DND-41 (cell line): ENCODE measurements around the gene CPN1.

Source experiments
- ATAC-seq: fragments of 200-7000 bp; cut with Tn5 transposase; 3 replicates; pipeline ENCODE4 v1.9.1; 2021; ENCODE audit warnings: low read depth; ENCODE audit not compliant: insufficient read depth
- DNase-seq: peaks from one replicate; pipeline ENCODE4 v3.0.0-alpha.2; 2020
- H2AFZ ChIP-seq: 2 replicates; pipeline ENCODE4 v1.6.0; 2012; ENCODE audit warnings: low read depth, low read length
- H3K27ac ChIP-seq: 2 replicates; pipeline ENCODE4 v1.5.1; 2012; ENCODE audit warnings: low read length, inconsistent platforms
- H3K27me3 ChIP-seq: fragments of 200-600 bp; sonication (generic); 2 replicates; pipeline ENCODE4 v1.6.0; 2012; ENCODE audit warnings: low read length, mild to moderate bottlenecking, inconsistent platforms; ENCODE audit not compliant: insufficient read depth, poor library complexity
- H3K36me3 ChIP-seq: 2 replicates; pipeline ENCODE4 v1.5.1; 2012; ENCODE audit warnings: low read length, inconsistent platforms; ENCODE audit not compliant: insufficient read depth
- H3K4me1 ChIP-seq: 2 replicates; pipeline ENCODE4 v1.5.1; 2012; ENCODE audit warnings: mild to moderate bottlenecking, low read length; ENCODE audit not compliant: insufficient read depth
- H3K4me2 ChIP-seq: 2 replicates; pipeline ENCODE4 v1.6.0; 2012; ENCODE audit warnings: mild to moderate bottlenecking, moderate library complexity, low read length, inconsistent platforms; ENCODE audit not compliant: insufficient read depth
- H3K4me3 ChIP-seq, 2 experiments: fragments of 200-600 bp in 1 of 2; shearing (Covaris generic) in 1 of 2; 2 replicates each; pipeline ENCODE4 v1.5.1; 2012 to 2016; ENCODE audit warnings: inconsistent platforms in 2 of 2, low read length in 2 of 2, mild to moderate bottlenecking in 2 of 2, low read depth in 1 of 2, moderate library complexity in 1 of 2
- H3K79me2 ChIP-seq: 2 replicates; pipeline ENCODE4 v1.6.0; 2012; ENCODE audit warnings: low read length, inconsistent platforms; ENCODE audit not compliant: insufficient read depth
- H3K9ac ChIP-seq: 2 replicates; pipeline ENCODE4 v1.6.0; 2012; ENCODE audit warnings: low read depth, mild to moderate bottlenecking, inconsistent platforms, low read length, moderate library complexity
- H3K9me3 ChIP-seq: 2 replicates; pipeline ENCODE4 v1.5.1; 2012; ENCODE audit warnings: low read length, moderate library complexity, mild to moderate bottlenecking, inconsistent platforms; ENCODE audit not compliant: insufficient read depth, severe bottlenecking
- H4K20me1 ChIP-seq: 2 replicates; pipeline ENCODE4 v1.6.0; 2012; ENCODE audit warnings: low read length; ENCODE audit not compliant: insufficient read depth
- EZH2 ChIP-seq: IDR thresholded peaks from 3 replicates; pipeline ENCODE4 v1.6.1; 2012; ENCODE audit warnings: borderline replicate concordance, low read depth, mild to moderate bottlenecking, moderate library complexity, low read length, inconsistent platforms; ENCODE audit not compliant: severe bottlenecking
- TF ChIP-seq, protein P1 (sequence below): IDR thresholded peaks from 2 replicates; pipeline ENCODE4 v1.5.1; 2012; ENCODE audit warnings: borderline replicate concordance, low read length, moderate library complexity, mild to moderate bottlenecking; ENCODE audit not compliant: poor library complexity, severe bottlenecking; ENCODE audit errors: extremely low read depth

Gene CPN1

DNA sequence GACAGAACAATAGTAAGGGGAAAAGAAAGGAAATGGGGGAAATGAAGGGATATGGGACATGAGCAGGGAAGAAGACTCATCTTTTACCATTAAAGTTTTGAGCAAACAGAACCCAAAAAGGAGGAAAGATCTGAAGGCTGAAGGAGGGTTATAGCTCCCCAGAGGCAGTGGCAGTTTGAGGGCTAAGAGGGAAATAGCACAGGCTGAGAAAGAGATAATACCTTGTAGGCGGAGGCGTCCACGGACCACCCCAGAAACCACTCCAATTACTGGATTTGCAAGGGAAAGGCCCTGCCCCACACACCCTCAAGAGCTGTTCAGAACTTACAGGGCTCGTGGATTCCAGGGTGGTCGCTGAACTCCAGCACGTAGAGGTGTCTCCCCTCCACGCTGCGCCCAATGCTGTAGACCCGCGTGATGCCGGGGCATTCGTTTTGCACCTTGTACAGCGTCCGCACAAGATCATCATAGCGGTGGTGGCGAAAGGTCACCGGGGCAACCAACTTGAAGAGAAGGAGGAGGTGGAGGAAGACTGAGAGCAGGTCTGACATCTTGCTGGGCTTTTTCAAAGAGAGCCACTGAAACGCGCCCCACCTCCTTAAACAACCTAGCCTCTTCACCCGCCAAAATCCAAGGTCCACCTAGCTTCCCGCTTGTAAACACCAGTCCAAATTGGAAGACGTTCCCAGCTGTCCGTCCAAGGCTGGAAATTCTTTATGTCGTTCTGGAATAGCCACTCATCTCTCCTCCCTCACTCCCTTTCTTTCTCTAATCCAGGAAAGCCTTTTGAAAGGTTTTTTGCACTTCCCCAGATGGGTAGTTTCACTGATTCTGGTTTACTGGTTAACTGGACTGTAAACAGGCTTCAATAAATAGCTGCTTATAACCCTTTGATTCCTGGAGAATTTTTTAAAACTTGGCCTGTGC lies at the start of gene CPN1:
TSS of gene CPN1 (minus strand) at position 795 of the 927 bp plus-strand sequence. CDS start at position 551, 244 bp downstream.
- no peak within 1 kb of the TSS for H3K4me3 ChIP-seq
- no peak within 1 kb of the TSS for H3K27ac ChIP-seq
- peaks cover 18% of the 10 kb centered on the region for H3K27me3 ChIP-seq
- H3K9ac ChIP-seq, result no peak within 1 kb of the TSS
- no peaks in the 10 kb centered on the region for H3K4me1 ChIP-seq
- DNase-seq (no peak), ATAC-seq (no peak)
- H4K20me1 ChIP-seq, result no peaks in the 10 kb centered on the region
- no peaks in the 10 kb centered on the region for H3K79me2 ChIP-seq
- TF ChIP-seq, protein P1, sequence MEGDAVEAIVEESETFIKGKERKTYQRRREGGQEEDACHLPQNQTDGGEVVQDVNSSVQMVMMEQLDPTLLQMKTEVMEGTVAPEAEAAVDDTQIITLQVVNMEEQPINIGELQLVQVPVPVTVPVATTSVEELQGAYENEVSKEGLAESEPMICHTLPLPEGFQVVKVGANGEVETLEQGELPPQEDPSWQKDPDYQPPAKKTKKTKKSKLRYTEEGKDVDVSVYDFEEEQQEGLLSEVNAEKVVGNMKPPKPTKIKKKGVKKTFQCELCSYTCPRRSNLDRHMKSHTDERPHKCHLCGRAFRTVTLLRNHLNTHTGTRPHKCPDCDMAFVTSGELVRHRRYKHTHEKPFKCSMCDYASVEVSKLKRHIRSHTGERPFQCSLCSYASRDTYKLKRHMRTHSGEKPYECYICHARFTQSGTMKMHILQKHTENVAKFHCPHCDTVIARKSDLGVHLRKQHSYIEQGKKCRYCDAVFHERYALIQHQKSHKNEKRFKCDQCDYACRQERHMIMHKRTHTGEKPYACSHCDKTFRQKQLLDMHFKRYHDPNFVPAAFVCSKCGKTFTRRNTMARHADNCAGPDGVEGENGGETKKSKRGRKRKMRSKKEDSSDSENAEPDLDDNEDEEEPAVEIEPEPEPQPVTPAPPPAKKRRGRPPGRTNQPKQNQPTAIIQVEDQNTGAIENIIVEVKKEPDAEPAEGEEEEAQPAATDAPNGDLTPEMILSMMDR, result no peak
- TF ChIP-seq EZH2, result no peak
- no peak within 1 kb of the TSS for H3K4me2 ChIP-seq
- H3K9me3 ChIP-seq, result no peaks in the 10 kb centered on the region
- no peak within 1 kb of the TSS for H2AFZ ChIP-seq
- no peaks in the 10 kb centered on the region for H3K36me3 ChIP-seq

DNA sequence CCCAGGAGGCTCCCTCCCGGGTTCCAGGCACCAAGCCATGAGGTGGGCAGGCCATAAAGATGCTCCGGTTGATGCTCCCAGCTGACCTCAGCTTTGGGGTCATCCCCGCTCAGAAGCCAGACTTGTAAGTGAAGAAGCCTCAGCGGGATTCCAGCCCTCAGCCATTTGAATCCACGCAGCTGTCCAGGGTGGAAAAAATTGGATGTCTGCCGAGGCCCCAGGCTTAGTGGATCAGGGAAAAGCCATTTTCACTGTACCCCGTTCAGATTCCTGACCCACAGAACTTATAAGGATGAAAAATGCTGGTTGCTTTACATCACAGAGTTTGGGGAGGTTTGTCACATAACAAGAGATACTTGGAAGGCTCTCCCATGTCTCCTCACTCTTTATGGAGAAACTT lies 49.2 kb upstream of the CPN1 start:
- Histone ChIP-seq H3K9me3 (peaks cover 5% of the 10 kb centered on the region), H2AFZ (no peak overlapping the region)
- no peak for ATAC-seq

DNA sequence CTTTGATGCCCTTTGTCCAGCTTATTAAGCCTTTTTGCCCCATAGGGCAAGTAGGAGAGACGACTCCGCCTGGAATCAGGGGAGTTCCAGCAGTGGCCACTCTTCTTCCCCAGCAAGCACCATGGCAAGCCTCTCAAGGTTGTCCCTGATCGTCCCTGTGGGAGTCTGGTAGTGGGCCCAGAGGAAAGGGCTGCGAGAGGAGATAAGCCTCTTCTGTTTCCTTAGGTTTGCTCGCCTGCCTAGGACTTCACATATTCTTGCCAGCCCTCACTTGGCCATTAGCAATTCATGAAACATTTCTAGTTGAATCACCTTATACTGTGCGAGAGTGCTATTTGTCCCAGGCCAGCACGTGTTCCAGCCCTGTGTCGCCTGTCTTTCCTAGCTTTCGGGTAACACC lies 47.8 kb upstream of the CPN1 start:
- no peak overlapping the region for H3K4me2 ChIP-seq
- H3K4me1 ChIP-seq, result no peaks in the 10 kb centered on the region
- H3K27me3 ChIP-seq, result peaks cover 3% of the 10 kb centered on the region
- H3K36me3 ChIP-seq, result no peaks in the 10 kb centered on the region
- no peak overlapping the region for H3K9ac ChIP-seq
- DNase-seq (no peak), ATAC-seq (no peak)
- no peaks in the 10 kb centered on the region for H4K20me1 ChIP-seq
- no peak overlapping the region for H2AFZ ChIP-seq
- no peaks in the 10 kb centered on the region for H3K79me2 ChIP-seq
- H3K9me3 ChIP-seq, result peaks cover under 1% of the 10 kb centered on the region
- no peak overlapping the region for H3K27ac ChIP-seq
- no peak overlapping the region for H3K4me3 ChIP-seq
- TF ChIP-seq, protein P1, result no peak
- no peak for TF ChIP-seq EZH2

More for the DNA sequence above, 49.2 kb upstream of the CPN1 start:
- no peaks in the 10 kb centered on the region for H3K79me2 ChIP-seq
- no peak overlapping the region for H3K9ac ChIP-seq
- H3K36me3 ChIP-seq, result no peaks in the 10 kb centered on the region
- H3K27ac ChIP-seq, result no peak overlapping the region
- H3K4me1 ChIP-seq, result no peaks in the 10 kb centered on the region
- H3K27me3 ChIP-seq, result peaks cover 3% of the 10 kb centered on the region
- H3K4me2 ChIP-seq, result no peak overlapping the region
- no peak for TF ChIP-seq EZH2
- TF ChIP-seq, protein P1, result no peak
- no peak for DNase-seq
- no peaks in the 10 kb centered on the region for H4K20me1 ChIP-seq
- H3K4me3 ChIP-seq, result no peak overlapping the region
